PFSK-1 (cell line): ENCODE results near the gene L3MBTL4.

ENCODE experiments used
- FOXP2 ChIP-seq: optimal IDR thresholded peaks from 2 replicates; pipeline ENCODE3; 2011; ENCODE audit warnings: borderline replicate concordance, control low read depth, inconsistent platforms; ENCODE audit not compliant: insufficient read depth; ENCODE audit errors: extremely low read length, extremely low read depth
- POLR2AphosphoS5 ChIP-seq: IDR thresholded peaks from 2 replicates; pipeline ENCODE4 v1.6.1; 2012; ENCODE audit warnings: low read depth, mild to moderate bottlenecking, control low read depth, low read length, moderate library complexity
- SIN3A ChIP-seq: IDR thresholded peaks from 2 replicates; pipeline ENCODE4 v1.6.1; 2012; ENCODE audit warnings: mild to moderate bottlenecking, low read length, moderate library complexity, borderline replicate concordance; ENCODE audit not compliant: insufficient read depth
- TAF1 ChIP-seq: IDR thresholded peaks from 2 replicates; pipeline ENCODE4 v1.6.1; 2012; ENCODE audit warnings: low read length, control low read depth, borderline replicate concordance; ENCODE audit not compliant: insufficient read depth
- TF ChIP-seq, protein P1 (sequence below), 2 experiments: IDR thresholded peaks; 2 replicates each; pipeline versions ENCODE4 v1.6.1 to v1.8.0; 2011 to 2012; ENCODE audit warnings: low read depth in 2 of 2, low read length in 2 of 2, control low read depth in 1 of 2, inconsistent platforms in 1 of 2, mild to moderate bottlenecking in 1 of 2, moderate library complexity in 1 of 2; ENCODE audit not compliant: insufficient read depth in 1 of 2

L3MBTL4 gene

DNA sequence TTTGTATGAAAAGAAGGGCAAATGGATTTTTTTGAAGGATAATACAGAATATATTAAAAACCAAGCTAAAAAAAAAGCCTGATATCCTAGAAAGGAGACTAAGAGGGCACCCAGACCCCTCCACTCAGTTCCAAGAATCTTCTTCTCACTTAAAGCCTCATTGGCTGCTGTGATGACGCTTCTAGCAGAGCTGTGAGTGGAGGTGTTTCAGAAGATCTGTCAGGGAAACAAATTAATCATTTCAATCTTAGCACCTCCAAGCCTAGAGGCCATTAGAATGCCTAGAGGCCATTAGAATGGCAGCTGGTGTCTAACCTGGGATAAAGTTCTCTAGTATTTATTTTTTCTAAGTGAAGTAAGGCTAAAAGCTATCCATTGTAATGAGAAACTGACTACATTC, 355.2 kb downstream of the L3MBTL4 start:
- no peak for TF ChIP-seq SIN3A
- no peak for TF ChIP-seq POLR2AphosphoS5
- TF ChIP-seq TAF1: no peak
- TF ChIP-seq, protein P1, sequence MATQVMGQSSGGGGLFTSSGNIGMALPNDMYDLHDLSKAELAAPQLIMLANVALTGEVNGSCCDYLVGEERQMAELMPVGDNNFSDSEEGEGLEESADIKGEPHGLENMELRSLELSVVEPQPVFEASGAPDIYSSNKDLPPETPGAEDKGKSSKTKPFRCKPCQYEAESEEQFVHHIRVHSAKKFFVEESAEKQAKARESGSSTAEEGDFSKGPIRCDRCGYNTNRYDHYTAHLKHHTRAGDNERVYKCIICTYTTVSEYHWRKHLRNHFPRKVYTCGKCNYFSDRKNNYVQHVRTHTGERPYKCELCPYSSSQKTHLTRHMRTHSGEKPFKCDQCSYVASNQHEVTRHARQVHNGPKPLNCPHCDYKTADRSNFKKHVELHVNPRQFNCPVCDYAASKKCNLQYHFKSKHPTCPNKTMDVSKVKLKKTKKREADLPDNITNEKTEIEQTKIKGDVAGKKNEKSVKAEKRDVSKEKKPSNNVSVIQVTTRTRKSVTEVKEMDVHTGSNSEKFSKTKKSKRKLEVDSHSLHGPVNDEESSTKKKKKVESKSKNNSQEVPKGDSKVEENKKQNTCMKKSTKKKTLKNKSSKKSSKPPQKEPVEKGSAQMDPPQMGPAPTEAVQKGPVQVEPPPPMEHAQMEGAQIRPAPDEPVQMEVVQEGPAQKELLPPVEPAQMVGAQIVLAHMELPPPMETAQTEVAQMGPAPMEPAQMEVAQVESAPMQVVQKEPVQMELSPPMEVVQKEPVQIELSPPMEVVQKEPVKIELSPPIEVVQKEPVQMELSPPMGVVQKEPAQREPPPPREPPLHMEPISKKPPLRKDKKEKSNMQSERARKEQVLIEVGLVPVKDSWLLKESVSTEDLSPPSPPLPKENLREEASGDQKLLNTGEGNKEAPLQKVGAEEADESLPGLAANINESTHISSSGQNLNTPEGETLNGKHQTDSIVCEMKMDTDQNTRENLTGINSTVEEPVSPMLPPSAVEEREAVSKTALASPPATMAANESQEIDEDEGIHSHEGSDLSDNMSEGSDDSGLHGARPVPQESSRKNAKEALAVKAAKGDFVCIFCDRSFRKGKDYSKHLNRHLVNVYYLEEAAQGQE (IDR thresholded peaks at IDR 0.05; ENCODE audit: insufficient read depth in 1 of 2, low read depth in 2 of 2, low read length in 2 of 2): no peak
- no peak for TF ChIP-seq FOXP2

DNA sequence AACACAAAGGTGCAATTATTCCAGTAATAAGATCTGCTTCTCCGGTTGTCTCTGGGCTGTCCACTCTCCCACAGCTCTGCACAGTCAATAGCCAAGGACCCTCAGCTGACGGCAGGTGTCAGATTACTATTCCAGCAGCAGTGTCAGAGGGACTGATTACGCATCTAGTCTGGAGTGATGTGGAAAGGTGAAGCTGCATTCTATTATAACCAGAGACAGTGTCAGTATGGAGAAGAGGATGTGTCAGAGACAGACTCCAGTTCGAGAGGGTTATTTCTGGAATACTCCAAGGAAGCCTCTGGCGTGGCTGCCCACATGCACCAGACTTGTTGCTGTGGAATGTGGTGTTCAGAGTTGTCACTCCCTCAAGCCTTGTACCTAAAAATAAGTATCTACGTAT, 355.8 kb downstream of the L3MBTL4 start:
- no peak for TF ChIP-seq FOXP2
- TF ChIP-seq, protein P1 (IDR thresholded peaks at IDR 0.05; ENCODE audit: insufficient read depth in 1 of 2, low read depth in 2 of 2, low read length in 2 of 2): no peak
- no peak for TF ChIP-seq SIN3A
- TF ChIP-seq POLR2AphosphoS5: no peak
- no peak for TF ChIP-seq TAF1

DNA sequence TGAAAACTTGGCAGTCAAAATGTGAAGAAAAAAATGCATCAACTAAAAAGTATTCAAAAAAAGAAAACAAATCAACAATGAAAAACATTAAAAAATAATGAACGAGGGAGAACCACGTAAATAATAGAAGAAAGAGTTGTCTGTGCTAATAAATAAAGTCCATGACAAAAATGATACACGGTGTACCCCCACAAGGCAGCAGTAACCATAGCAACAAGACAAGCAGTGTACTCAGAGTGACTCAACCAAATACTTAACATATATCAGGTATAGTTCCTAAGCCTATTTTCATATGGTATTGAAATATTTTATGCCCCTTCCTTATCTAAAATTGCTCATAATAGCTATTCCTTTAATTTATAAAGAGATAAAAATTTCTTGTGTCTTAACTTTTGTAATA, 357.1 kb downstream of the L3MBTL4 start:
- TF ChIP-seq TAF1: no peak
- no peak for TF ChIP-seq POLR2AphosphoS5
- TF ChIP-seq SIN3A: no peak
- TF ChIP-seq, protein P1 (IDR thresholded peaks at IDR 0.05; ENCODE audit: insufficient read depth in 1 of 2, low read depth in 2 of 2, low read length in 2 of 2): no peak
- TF ChIP-seq FOXP2: no peak

DNA sequence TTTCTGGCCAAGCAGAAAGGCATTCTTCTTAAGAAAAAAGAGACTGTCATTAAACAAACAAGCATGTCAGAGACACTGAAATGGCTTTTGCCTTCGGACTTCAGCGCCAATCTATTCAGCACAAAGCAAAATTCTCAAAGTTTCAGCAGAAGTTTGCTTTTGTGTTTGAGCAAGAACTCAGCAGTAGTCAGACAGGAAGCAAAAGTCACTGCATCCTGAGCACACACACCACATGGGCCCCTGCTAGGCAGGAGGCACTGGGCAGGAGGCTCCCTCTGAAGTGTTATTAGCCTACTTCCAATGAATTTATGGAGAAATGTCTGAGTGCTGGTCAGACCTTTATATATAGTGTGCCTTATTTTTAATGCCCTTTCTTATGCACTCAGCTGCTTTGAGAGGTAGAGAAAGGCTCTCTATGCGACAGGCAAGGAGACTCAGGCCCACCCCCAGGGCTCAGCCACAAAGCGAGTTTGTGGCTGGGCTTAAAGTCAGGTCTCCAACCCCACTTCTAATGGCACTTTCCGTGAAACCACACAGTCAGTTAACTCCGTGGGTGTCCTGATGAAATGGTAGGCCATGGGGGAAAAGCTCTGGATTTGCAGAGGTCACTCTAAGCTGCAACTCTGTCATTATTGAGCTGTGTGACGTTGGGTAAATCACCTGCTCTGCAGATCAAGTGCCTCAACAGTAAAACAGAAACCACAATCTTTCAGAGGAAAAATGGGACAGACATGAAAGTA, 358.4 kb downstream of the L3MBTL4 start:
- TF ChIP-seq TAF1 (no peak), POLR2AphosphoS5 (no peak), FOXP2 (no peak), SIN3A (no peak)
- TF ChIP-seq, protein P1 (IDR thresholded peaks at IDR 0.05; ENCODE audit: insufficient read depth in 1 of 2, low read depth in 2 of 2, low read length in 2 of 2): no peak

DNA sequence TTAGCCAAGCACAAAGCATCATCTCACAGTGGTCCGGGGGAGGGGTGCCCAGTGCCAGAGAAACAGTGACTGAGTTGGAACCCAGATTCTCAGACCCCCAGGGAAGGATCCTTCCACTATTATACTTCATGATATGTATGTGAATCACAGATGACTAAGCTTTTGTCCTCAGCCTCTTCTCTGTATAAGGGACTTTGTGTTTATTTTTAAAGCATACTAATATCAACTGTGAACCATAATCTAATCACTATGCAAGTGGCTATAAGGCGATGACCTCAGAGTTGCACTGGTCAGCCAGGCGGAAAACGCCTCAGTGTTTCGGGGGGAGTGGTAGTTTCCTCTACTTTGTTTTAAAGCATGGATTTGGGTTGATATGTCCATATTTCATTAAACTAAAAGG, 359.0 kb downstream of the L3MBTL4 start:
- no peak for TF ChIP-seq FOXP2
- TF ChIP-seq, protein P1 (IDR thresholded peaks at IDR 0.05; ENCODE audit: insufficient read depth in 1 of 2, low read depth in 2 of 2, low read length in 2 of 2): no peak
- TF ChIP-seq TAF1: no peak
- TF ChIP-seq POLR2AphosphoS5: no peak
- no peak for TF ChIP-seq SIN3A
